Mucosa of stomach (tissue), 1 donor: Measurements from ENCODE around the gene AGPAT2.
"Not testable (repeated sequence)": the region's sequence is repeated elsewhere in the genome, so short reads cannot be mapped to it uniquely, and the experiment has no call there.

Experiments used
- H3K27me3 ChIP-seq: one replicate; pipeline ENCODE4 v1.7.0; 2013; ENCODE audit warnings: mild to moderate bottlenecking, low read length; ENCODE audit not compliant: control insufficient read depth, insufficient read depth
- H3K36me3 ChIP-seq: one replicate; pipeline ENCODE4 v1.7.0; 2013; ENCODE audit warnings: low read length; ENCODE audit not compliant: control insufficient read depth, insufficient read depth
- H3K4me1 ChIP-seq: one replicate; pipeline ENCODE4 v1.7.0; 2013; ENCODE audit warnings: mild to moderate bottlenecking, low read length; ENCODE audit not compliant: control insufficient read depth, insufficient read depth
- H3K4me3 ChIP-seq: one replicate; pipeline ENCODE4 v1.7.0; 2013; ENCODE audit warnings: low read length
- H3K9ac ChIP-seq: one replicate; pipeline ENCODE4 v1.7.0; 2013; ENCODE audit warnings: mild to moderate bottlenecking, low read length, moderate library complexity
- H3K9me3 ChIP-seq: one replicate; pipeline ENCODE4 v1.7.0; 2013; ENCODE audit warnings: mild to moderate bottlenecking, low read length, moderate library complexity; ENCODE audit not compliant: control insufficient read depth
- donor health status: Pancreatic carcinoma.

AGPAT2 gene

DNA sequence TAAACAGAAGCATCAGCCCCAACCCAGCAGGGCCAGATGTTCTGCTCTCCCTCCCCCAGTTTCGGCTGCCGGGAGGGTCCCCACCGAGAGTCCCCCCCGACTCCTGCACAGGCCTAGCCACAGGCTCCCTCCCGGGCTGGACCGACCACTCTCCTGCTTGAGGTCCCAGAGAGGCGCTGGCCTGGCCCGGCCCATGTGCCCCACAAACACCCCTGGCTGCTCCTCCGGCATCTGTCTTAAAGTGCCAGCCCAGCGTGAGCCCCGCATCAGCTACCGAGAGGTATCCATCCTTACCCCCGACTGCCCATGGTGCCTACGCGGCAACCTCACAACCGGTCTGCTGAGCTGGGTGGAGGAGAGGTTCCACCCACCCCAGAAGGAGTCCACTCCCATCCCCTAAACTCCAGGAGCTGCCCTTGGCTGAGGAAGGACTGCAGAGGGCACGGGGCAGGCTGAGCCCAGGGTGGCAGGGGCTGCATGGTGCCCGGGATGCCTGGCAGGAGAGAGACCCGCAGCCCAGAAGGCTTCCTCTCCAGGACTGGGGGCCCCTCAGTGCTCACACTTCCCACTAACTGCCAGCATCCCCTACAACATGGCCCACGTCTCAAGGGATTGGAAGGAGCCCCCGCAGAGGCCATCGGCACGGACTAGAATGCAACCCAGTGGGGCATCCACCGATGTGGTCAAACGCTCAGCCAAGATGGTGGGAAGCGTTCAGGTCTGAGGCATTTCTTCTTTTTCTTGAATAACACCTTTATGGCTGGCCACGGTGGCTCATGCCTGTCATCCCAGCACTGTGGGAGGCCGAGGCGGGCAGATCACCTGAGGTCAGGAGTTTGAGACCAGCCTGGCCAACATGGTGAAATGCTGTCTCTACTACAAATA, 40.2 kb downstream of the AGPAT2 start:
- H3K4me3 ChIP-seq: no peak overlapping the region
- H3K36me3 ChIP-seq: no peaks in the 10 kb centered on the region
- no peaks in the 10 kb centered on the region for H3K9me3 ChIP-seq
- no peak overlapping the region for H3K9ac ChIP-seq
- H3K4me1 ChIP-seq: peaks cover 32% of the 10 kb centered on the region
- H3K27me3 ChIP-seq: peaks cover 30% of the 10 kb centered on the region

DNA sequence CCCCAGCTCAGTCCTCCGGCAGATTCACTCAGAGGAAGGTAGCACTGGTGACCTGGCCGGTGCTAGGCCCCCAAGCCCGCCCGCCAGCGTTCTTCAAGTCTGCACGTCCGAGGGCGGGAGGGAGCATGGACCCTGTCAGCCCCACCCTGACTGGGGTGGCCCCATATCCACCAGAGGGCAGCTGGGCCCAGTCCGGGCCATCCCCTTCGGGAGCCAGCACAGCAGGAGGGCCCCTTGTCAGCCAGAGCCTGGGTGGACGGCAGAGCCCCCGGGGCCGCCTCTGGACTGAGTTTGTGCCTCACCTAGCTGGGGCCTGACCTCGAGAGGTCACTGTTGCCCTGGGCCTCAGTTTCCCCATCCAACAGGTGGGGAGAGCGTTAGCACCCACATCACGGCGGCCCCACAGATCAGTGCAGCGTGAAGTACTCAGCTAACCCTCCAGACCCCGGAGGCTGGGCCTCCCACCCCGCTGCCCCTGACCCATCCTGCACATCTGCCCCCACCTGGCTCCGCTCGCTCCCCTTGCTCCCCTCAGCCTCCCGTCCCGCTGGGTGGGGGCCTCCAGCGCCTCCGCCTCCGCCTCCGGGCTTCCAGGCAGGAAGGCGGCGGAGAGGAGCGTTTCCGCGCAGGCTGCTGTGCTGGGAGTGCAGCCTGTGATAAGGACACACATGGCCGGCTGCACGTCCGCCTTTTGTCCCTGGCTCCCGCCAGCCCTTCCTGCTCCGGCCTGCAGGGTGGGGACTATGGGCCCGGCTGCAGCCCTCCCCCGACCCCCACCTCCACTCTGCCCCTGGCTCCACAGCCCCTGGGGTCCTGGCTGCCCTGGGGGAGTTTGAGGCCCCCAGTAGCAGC, 41.1 kb downstream of the AGPAT2 start:
- no peak overlapping the region for H3K9ac ChIP-seq
- H3K4me1 ChIP-seq: peaks cover 32% of the 10 kb centered on the region
- H3K27me3 ChIP-seq: peaks cover 30% of the 10 kb centered on the region
- no peak overlapping the region for H3K4me3 ChIP-seq
- H3K9me3 ChIP-seq: no peaks in the 10 kb centered on the region
- H3K36me3 ChIP-seq: no peaks in the 10 kb centered on the region

- H3K9ac ChIP-seq: peak overlapping the region; percentile 15
- H3K27me3 ChIP-seq: peaks cover 36% of the 10 kb centered on the region
- no peak overlapping the region for H3K4me3 ChIP-seq
- H3K36me3 ChIP-seq: no peaks in the 10 kb centered on the region
- no peaks in the 10 kb centered on the region for H3K9me3 ChIP-seq
- H3K4me1 ChIP-seq: peaks cover 32% of the 10 kb centered on the region
Measured at GRCh38 chr9:136645352-136645902, 41.8 kb downstream of the AGPAT2 start.

GRCh38 chr9:136644593-136645351, 42.5 kb downstream of the AGPAT2 start:
- Histone ChIP-seq H3K4me3 (no peak overlapping the region), H3K9me3 (no peaks in the 10 kb centered on the region), H3K27me3 (peaks cover 41% of the 10 kb centered on the region), H3K36me3 (no peaks in the 10 kb centered on the region), H3K9ac (peak overlapping the region; percentile 15), H3K4me1 (peaks cover 32% of the 10 kb centered on the region)

DNA sequence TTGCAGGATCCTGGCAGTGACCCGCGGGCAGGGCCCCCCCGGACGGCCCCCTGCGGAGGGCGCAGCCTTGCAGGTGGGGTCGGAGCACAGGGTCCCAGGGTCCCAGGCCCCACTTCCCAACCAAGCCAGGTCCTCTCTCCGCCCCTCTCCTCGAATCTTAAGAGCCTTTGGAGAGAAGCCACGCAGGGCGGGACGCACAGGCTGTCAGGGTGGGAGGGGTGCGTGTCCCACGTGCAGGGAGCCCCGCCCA, 43.0 kb downstream of the AGPAT2 start:
- Histone ChIP-seq H3K4me1 (peaks cover 32% of the 10 kb centered on the region), H3K27me3 (peaks cover 41% of the 10 kb centered on the region), H3K4me3 (no peak overlapping the region), H3K36me3 (no peaks in the 10 kb centered on the region), H3K9me3 (no peaks in the 10 kb centered on the region), H3K9ac (no peak overlapping the region)

GRCh38 chr9:136643596-136644342, 43.5 kb downstream of the AGPAT2 start:
- Histone ChIP-seq H3K36me3 (no peaks in the 10 kb centered on the region), H3K27me3 (peaks cover 41% of the 10 kb centered on the region), H3K4me1 (peaks cover 32% of the 10 kb centered on the region), H3K9me3 (no peaks in the 10 kb centered on the region), H3K9ac (no peak overlapping the region), H3K4me3 (no peak overlapping the region)

DNA sequence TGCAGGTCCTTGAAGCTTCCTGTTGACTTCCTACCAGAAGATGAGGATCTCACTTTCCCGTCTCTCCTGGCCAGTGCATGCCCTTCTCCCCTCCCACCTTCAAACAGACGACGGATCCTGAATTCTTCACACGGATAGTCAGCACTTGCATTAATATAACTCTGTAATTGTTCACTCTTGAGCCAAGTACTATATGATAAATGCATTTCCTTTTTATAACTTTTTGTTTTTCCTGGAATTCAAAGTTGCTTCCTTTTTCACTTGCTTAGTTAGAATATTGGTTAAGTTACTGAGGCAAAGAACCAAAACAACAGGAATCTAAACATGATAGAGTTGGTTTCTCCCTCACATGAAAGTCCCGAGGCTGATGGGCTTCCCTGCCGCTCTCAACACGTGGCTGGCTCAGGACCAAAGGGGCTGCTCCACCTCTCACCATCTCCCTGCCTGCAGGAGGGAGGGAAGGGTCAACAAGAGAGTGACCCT, 44.8 kb downstream of the AGPAT2 start:
- Histone ChIP-seq H3K4me3 (no peak overlapping the region), H3K9me3 (no peaks in the 10 kb centered on the region), H3K9ac (no peak overlapping the region), H3K27me3 (peaks cover 41% of the 10 kb centered on the region), H3K4me1 (peaks cover 32% of the 10 kb centered on the region), H3K36me3 (no peaks in the 10 kb centered on the region)

GRCh38 chr9:136640171-136641111, 46.8 kb downstream of the AGPAT2 start:
- H3K36me3 ChIP-seq: no peaks in the 10 kb centered on the region
- H3K9ac ChIP-seq: no peak overlapping the region
- peaks cover 18% of the 10 kb centered on the region for H3K4me1 ChIP-seq
- H3K27me3 ChIP-seq: peaks cover 34% of the 10 kb centered on the region
- H3K4me3 ChIP-seq: no peak overlapping the region
- H3K9me3 ChIP-seq: no peaks in the 10 kb centered on the region

GRCh38 chr9:136634904-136635303, 52.4 kb downstream of the AGPAT2 start:
- Histone ChIP-seq H3K9me3 (no peaks in the 10 kb centered on the region), H3K36me3 (no peaks in the 10 kb centered on the region), H3K9ac (no peak overlapping the region), H3K4me3 (no peak overlapping the region), H3K4me1 (peaks cover 18% of the 10 kb centered on the region), H3K27me3 (peaks cover 12% of the 10 kb centered on the region)

DNA sequence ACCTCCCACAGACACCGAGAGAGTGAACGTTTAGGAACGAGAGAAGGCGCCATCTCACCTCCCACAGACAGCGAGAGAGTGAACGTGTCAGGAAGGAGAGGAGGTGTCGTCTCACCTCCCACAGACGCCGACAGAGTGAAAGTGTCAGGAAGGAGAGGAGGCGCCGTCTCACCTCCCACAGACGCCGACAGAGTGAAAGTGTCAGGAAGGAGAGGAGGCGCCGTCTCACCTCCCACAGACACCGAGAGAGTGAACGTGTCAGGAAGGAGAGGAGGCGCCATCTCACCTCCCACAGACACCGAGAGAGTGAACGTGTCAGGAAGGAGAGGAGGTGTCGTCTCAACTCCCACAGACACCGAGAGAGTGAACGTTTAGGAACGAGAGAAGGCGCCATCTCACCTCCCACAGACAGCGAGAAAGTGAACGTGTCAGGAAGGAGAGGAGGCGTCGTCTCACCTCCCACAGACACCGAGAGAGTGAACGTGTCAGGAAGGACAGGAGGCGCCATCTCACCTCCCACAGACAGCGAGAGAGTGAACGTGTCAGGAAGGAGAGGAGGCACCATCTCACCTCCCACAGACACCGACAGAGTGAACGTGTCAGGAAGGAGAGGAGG, 54.7 kb downstream of the AGPAT2 start:
- not testable (repeated sequence) for H3K9me3 ChIP-seq, H3K4me3 ChIP-seq, H3K36me3 ChIP-seq, H3K9ac ChIP-seq
- Histone ChIP-seq H3K4me1 (peaks cover 40% of the 10 kb centered on the region), H3K27me3 (peaks cover 34% of the 10 kb centered on the region)
